GM12892 (cell line): ENCODE results near the gene CMTR1.

Source experiments
- POLR2A ChIP-seq: IDR thresholded peaks from 2 replicates; pipeline ENCODE4 v1.6.1; 2011; ENCODE audit warnings: low read depth, low read length, control low read depth
- POLR2AphosphoS5 ChIP-seq: IDR thresholded peaks from 2 replicates; pipeline ENCODE4 v1.6.1; 2011; ENCODE audit warnings: low read depth, low read length, control low read depth
- TAF1 ChIP-seq: IDR thresholded peaks from 2 replicates; pipeline ENCODE4 v1.6.1; 2011; ENCODE audit warnings: low read depth, mild to moderate bottlenecking, control low read depth, low read length, borderline replicate concordance

- no peak for TF ChIP-seq POLR2AphosphoS5
- no peak for TF ChIP-seq POLR2A
- no peak for TF ChIP-seq TAF1
These were observed 70.4 kb downstream of the CMTR1 start for GRCh38 chr6:37503309-37503965.
